HG03575 (cell line): ENCODE results near the gene ZDHHC1.

Source experiments
- ATAC-seq: cut with Tn5 transposase; IDR thresholded peaks from one replicate; pipeline ENCODE4 v1.9.1; 2021; ENCODE audit not compliant: unreplicated experiment, insufficient number of reproducible peaks, low FRiP score; ENCODE audit errors: extremely low read depth

Gene ZDHHC1

GRCh38 chr16:67397812-67398545 is 18.3 kb downstream of the ZDHHC1 start:
- no peak for ATAC-seq

GRCh38 chr16:67397036-67397801 is 19.1 kb downstream of the ZDHHC1 start:
- no peak for ATAC-seq

GRCh38 chr16:67396159-67397035 is 19.9 kb downstream of the ZDHHC1 start:
- ATAC-seq, result no peak

GRCh38 chr16:67395458-67396158 is 20.7 kb downstream of the ZDHHC1 start:
- no peak for ATAC-seq

GRCh38 chr16:67395105-67395457 is 21.2 kb downstream of the ZDHHC1 start:
- ATAC-seq, result no peak

- ATAC-seq, result no peak
Measured at GRCh38 chr16:67394155-67395104, 21.8 kb downstream of the ZDHHC1 start.

- no peak for ATAC-seq
Measured at GRCh38 chr16:67393788-67394154, 22.5 kb downstream of the ZDHHC1 start.

GRCh38 chr16:67393111-67393787 is 23.0 kb downstream of the ZDHHC1 start, which contains the start of gene TPPP3:
TPPP3 (minus strand) TSS chr16:67393498; CDS start chr16:67391111, 2,387 bp downstream.
- ATAC-seq, result no peak

- ATAC-seq, result no peak
Measured at GRCh38 chr16:67392301-67393059, 23.8 kb downstream of the ZDHHC1 start.

- no peak for ATAC-seq
Measured at GRCh38 chr16:67391424-67392300, 24.6 kb downstream of the ZDHHC1 start.

GRCh38 chr16:67390816-67391423 is 25.4 kb downstream of the ZDHHC1 start:
- no peak for ATAC-seq

- no peak for ATAC-seq
Measured at GRCh38 chr16:67389911-67390815, 26.1 kb downstream of the ZDHHC1 start.

- no peak for ATAC-seq
Measured at GRCh38 chr16:67388591-67388990, 27.7 kb downstream of the ZDHHC1 start.

GRCh38 chr16:67388191-67388590 is 28.1 kb downstream of the ZDHHC1 start:
- ATAC-seq, result no peak
